ENCODE data around the gene CSTA.

CSTA gene

GRCh38 chr3:122353893-122354401 lies 28.9 kb downstream of the CSTA start:
- no peak for TF ChIP-seq CTCF (conservative IDR thresholded peaks at IDR 0.05; ENCODE audit: control insufficient read depth, insufficient read depth, low read depth, low read length)
- DNase-seq (ENCODE audit: low read depth): no peak

GRCh38 chr3:122355612-122356011 lies 30.6 kb downstream of the CSTA start:
- TF ChIP-seq CTCF (conservative IDR thresholded peaks at IDR 0.05; ENCODE audit: control insufficient read depth, insufficient read depth, low read depth, low read length): no peak
- H3K4me3 ChIP-seq (ENCODE audit: control insufficient read depth, low read depth, low read length): no peak overlapping the region
- DNase-seq (ENCODE audit: low read depth): no peak

More at GRCh38 chr3:122353893-122354401, 28.9 kb downstream of the CSTA start:
- H3K4me3 ChIP-seq (ENCODE audit: control insufficient read depth, low read depth, low read length): no peak overlapping the region

- TF ChIP-seq CTCF (conservative IDR thresholded peaks at IDR 0.05; ENCODE audit: control insufficient read depth, insufficient read depth, low read depth, low read length): peak; percentile 51
- DNase-seq (ENCODE audit: low read depth): peak; percentile 60
- no peak overlapping the region for H3K4me3 ChIP-seq (ENCODE audit: control insufficient read depth, low read depth, low read length)
These were observed 31.4 kb downstream of the CSTA start for GRCh38 chr3:122356402-122356801.

GRCh38 chr3:122357828-122358702 lies 33.0 kb downstream of the CSTA start:
- no peak overlapping the region for H3K4me3 ChIP-seq (ENCODE audit: control insufficient read depth, low read depth, low read length)
- peak; percentile 11 for DNase-seq (ENCODE audit: low read depth)
- no peak for TF ChIP-seq CTCF (conservative IDR thresholded peaks at IDR 0.05; ENCODE audit: control insufficient read depth, insufficient read depth, low read depth, low read length)

- no peak overlapping the region for H3K4me3 ChIP-seq (ENCODE audit: control insufficient read depth, low read depth, low read length)
- no peak for DNase-seq (ENCODE audit: low read depth)
- TF ChIP-seq CTCF (conservative IDR thresholded peaks at IDR 0.05; ENCODE audit: control insufficient read depth, insufficient read depth, low read depth, low read length): no peak
These were observed 33.6 kb downstream of the CSTA start for GRCh38 chr3:122358703-122359032.

- H3K4me3 ChIP-seq (ENCODE audit: control insufficient read depth, low read depth, low read length): no peak overlapping the region
- TF ChIP-seq CTCF (conservative IDR thresholded peaks at IDR 0.05; ENCODE audit: control insufficient read depth, insufficient read depth, low read depth, low read length): no peak
- no peak for DNase-seq (ENCODE audit: low read depth)
These were observed 37.0 kb downstream of the CSTA start for GRCh38 chr3:122362026-122362425.

All from fibroblast of mammary gland (primary cell).